Measurements from ENCODE around the gene NADK.
"Not testable (repeated sequence)": the region's sequence is repeated elsewhere in the genome, so short reads cannot be mapped to it uniquely, and the experiment has no call there.

The NADK gene

DNA sequence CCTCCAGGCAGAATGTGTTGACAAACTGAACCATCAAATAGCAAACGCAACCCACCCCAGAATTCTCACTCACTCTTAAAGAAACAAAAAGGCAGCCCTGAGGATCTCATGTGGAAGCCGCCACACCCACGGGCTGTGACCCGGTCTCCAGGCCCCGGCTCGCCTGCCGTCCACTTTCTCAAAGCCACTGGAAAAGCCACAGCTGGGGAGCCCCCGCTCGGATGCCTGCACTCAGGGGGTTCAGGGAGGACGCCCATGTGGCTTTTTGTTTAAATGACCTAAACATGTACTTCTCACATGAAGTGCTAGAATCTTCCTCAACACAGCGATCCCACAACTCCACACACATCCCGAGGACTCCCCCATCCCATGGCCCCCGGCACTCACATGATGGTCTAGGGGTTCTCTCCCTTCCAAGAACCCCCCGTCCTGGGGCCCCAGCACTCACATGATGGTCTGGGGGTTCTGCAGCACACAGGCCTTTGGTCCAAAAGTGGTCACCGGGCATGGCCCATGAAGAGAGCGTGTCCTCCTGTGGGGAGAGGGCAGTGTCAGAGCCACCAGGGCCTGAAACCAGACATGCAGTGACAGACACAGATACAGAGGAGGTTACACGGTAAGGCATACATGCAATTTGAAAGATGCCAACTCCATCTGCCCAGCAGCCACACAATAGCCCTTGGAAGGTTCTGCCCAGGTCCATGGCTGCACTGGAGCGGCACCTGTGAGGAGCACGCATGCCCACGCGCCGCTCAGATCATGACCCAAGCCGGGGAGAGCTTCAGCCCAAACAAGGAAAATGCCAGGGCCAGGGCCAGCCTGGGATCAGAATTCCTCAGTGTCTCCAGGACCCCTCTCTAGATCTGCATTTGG, 16.5 kb downstream of the NADK start:
- DNase-seq = no peak

DNA sequence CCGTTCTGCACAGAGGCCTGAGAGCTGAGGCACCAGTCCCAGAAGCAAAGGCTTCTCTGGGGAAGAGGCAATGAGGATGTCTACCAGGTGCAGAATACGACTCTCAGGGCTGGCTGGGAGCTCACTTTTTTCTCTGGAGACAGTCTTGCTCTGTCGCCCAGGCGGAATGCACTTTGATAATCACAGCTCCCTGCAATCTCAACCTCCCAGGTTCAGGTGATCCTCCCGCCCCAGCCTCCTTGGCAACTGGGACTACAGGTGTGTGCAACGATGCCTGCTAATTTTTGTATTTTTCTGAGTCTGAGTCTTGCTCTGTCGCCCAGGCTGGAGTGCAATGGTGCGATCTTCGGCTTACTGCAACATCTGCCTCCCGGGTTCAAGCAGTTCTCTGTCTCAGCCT, 17.6 kb downstream of the NADK start:
- no peak for DNase-seq

DNA sequence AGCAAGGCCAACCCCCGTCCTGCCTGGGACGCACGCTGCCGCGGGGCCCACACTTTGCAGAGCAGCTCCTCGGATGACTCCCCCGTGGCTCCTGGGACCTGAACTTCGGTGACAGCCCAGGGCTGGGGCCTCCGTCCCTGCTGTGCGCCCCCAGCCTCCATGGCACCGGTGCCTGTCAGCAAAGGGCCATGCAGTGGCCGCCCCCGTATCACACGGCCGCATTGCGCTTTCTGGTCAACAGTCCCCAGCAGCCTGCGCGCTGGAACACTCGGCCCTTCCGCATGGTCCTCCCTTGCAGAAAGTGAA, 18.0 kb downstream of the NADK start:
- DNase-seq = no peak

DNA sequence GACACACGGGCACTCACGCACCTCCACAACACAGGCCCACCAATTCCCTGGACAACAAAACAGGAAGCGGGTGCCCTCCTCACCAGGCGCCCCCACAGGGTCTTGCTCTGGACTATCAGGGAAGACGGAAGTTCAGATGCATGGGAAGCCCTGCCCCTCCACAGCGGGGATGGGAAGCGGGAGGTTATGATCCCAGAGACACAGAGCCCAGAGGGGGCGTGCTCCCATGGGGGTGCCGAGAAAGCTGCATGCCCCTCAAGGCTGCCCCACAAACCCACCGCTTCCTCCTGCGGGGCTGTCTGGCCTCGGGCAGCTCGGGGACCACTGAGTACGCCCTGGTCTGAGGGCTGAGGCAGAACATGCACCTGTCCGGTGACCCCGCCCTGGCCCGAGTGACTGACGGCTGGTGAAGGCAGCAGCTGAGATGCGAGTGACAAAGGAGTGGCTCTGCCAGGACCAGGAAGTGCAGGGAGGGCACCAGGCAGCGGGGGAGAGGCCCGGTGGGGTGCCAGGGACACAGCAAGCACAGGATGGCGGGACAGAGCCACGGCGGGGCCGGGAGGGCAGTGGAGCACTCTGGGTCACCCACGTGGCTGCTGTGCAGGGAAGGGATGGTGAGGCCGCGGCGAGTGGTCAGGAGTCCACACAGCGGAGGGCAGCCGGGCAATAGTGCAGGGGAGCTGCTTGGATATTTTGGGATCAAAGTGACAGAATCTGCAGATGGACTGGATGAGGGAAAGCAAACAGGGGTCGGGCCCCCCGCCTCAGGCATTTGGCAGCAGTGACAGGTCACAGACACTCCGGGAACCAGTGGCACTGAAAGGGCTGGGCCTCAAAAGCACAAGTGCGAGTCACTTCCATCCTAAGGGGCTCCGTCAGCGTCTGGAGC, 18.6 kb downstream of the NADK start:
- DNase-seq = no peak

DNA sequence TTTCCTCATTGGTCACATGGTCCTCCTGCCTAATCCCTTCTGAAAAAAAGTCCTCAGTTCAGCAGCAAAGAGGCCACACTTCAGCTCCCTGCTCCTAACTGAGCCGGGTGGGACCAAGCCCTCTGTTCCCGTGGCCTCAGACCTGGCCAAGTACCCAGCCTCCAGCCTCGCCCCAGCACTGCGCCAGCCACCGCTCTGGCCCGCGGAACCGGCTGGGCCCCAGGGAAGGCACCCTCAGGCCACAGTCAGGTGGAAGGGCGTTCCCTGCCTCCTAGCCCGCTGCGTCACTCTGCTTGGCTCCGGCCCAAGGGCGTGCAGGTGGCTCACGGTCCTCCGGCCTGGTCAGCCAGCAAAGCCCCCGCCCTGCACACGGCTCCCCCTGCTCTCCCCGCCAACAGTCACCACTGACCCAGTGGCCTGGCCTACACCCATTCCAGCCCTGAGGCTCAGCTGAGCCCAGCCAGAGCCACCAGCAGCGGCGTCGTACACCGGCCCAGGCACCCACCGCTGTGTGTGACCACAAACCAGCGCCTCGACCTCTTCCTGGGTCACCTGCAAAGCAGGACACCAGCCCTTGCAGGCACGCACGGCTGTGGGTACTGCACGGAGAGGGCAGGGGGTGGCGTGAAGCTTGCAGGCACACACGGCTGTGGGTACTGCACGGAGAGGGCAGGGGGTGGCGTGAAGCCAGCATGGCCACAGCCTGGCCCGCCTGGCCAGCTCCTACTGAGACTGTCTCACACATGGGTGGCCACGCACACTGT, 19.4 kb downstream of the NADK start:
- no peak for DNase-seq

DNA sequence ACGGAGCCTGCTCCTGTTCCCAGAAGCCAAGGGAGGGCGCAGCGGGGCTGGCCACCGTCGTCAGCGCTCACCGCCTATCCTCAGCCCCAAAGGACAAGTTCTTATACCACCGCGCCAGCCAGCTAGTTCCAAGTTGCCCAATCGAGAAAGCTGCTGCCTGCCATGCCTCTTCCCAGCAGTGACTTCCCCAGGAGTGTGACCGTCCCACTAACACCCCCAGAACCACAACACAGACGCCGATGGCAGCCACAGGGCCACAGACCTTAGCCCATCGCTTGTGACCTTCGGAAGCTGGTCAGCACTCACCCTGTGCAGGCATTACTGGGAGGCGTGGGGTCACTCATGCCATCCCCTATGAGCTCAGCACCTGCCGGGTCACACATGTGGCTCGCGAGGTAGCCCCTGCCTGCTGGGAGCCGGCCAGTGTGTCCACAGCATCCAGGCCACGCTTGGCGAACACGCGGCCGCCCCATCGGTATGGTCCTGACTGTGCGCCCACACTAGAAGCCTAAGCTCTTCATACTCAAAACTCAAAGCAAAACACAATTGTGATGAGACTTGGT, 20.1 kb downstream of the NADK start:
- DNase-seq = no peak

DNA sequence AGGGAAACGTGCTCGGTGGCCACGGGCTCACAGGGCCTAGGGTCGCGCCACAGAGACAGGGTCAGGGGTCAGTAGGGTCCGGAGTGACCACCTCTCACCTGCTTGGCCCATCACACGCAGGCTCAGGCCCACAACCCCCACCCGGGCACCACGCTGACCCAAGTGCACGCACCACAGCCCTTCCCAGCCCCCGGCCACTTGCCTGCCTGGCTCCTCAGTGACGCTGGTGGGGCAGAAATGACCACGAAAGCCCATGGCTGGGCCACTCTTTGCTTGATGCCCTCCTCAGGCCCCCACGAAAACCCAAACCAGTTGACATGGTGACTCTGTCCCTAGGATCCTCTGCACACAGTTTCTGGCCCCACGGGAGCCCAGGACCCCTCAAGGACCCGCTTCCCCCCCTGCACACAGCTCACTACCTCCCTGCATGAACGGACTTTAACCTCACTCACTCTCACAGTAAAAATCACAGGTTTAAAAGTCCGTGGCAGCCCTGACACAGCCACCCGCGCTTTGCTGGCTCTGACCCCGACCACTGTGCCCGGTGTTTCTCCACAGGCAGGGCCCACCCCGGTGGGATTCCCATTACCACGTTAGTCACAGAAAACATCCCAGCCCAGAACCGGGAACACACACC, 20.7 kb downstream of the NADK start:
- DNase-seq = no peak

DNA sequence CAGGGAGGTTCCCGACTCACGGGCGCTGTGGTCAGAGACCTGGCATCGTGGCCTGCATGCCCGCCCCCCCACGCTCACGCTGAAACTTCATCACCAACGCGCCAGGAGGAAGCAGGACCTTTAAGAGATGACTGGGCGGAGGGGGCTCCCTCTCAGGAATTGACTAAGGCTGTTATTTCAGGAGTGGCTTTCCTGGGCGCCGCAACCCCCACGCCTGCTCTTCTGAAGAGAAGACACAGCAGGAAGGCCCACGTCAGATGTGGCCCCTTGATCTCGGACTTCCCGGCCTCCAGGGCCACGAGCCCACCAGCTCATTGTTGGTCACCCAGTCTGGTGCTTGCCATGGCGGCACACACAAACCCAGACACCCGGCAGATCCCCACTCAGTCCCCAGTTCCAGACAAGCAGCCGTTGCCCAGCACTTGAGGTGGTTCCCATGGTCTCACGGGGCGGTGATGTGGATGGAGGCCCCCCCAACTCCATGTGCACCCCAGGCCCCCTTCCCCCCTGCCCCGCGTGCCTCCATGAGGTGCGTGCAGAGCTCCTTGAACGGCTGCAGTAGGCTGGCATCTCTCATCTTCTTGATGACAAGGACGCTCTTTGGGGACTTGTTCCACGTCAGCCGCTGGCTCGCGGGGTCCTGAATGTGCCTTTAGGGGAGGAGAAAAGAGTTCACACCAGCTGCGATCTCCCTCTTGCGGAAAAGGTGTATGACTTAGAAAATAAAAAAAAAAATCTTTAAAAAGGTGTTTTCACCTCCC, 21.4 kb downstream of the NADK start:
- DNase-seq = no peak

DNA sequence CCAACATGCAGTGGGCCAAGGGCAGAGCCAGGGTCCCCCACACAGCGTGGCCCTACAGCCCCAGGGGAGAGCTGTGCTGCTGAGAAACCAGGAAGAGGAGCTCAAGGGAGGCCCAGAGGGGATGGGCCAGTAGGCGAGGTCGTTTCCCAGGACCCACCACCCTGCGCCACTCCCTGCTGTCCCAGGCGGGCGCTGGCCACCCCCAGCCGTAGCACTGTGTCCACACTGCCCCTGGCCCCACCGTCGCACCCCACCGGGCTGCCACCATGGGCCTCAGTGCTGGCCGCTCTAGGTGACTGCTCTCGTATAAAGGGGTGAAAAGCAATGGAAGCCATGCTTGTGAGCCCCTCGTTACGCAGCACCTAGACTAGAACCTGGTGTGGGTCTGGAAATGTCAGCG, 22.4 kb downstream of the NADK start:
- DNase-seq = no peak

DNA sequence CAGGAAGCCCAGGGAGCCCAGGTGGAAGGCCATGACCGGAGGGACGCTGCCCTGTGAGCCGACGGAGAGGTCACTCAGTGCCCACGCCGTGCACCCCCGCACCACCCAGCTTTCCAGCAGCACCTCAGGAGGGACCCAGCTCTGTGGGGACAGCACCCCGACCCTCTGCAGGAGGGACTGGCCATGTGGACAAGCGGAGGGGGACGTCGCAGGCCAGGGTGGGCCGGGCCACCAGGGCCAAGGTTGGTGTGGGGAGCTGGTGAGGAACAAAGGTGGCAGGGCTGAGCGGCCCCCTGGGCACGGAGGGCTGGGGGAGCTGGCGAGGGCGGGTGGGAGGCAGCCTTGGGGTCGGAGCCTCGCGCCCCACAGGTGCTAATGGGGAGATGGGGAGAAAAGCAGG, 22.8 kb downstream of the NADK start:
- DNase-seq = no peak

DNA sequence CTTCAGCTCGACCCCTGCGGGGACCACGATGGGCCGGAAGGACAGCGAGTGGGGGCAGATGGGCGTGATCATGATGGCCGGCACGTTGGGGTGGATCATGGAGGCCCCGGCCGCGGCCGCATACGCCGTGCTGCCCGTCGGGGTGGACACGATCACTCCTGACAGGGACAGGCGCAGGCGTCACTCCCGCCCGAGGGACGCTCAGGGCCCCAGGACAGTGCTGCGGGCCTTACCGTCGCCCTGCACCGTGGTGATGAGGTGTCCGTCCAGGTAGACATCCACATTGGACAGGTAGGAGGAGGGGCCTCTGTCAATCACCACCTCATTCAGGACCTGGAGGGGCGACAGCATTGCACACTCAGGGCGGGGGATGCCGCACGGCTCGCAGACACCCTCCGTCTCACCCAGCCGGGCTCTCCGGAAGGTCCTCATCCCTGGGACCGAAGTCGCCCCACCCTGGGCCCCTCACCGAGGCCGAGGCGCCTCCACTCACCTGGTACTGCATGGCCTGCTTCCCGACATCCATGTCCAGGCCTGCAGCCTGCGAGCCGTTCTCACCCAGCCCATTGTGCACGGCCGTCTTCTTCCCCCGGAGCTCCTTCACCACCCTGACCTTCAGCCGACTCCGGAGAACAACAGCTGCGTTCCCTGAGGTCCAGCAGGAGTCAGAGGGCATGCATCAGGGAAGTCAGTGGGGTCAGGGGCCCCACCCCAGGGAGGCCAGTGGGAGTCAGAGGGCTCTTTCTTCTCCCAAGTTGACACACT, 24.0 kb downstream of the NADK start:
- DNase-seq = no peak

DNA sequence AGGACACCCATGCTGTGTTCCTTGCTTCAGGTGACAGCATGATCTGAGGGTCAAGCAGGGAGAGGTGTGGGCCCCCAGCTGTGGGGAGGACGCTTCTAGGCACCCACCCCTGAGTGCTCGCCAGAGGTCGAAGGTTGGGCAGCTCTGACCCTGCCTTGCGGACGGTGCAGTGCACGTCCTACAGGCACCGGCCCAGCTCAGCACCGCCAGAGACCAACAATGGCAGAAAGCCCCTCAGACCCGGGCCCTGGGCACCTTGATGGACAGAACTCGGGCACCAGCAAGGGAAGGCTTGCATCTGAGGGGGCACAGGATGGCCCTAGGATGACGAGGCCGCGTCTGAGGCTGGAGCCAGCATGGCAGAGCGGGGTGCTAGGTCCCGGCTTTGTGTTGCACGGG, 24.7 kb downstream of the NADK start:
- DNase-seq = no peak

DNA sequence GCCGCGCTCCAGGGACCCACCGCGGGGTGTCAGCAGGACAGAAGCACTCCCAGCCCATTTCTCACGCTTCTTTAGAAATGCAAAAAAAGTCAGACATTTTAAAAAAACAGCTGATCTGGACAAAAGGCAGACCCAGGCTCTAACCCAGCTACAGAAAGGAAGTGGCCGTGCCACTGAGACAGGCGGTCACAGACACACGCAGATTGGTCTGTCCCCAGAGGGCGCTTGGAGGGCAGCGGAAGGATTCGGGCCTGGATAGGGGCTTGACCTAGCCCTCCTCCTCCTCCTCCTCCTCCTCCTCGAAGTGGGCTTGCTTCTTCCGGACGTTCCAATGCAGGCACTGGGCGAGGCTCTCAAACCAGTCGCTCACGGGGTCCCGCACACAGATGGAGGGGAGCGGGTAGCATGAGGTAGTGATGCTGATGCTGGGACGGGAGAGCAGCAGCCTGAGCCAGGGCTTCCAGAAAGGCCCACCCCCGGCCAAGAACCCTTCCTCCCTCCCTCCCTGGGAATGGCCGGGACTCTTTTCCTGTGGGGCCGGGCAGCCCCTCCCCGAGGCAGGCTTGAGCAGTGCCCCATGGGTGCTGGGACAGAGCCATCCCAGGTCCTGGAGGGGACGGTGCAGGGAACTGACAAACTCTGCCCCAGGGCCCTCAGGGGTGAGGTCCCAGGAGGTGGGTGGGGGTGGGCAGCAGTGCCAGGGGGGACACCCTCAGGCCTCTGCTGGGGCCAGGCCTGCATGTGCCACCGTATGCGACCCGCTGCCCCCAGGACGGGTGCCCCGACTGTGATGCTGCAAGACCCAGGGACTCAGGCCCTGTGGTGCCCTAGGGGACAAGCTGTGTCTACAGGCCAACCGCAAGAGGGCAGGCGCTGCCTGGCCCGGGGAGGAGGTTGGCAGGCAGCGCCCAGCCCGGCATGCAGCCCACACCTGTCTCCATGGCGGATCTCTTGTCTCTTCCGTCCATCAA, 25.3 kb downstream of the NADK start:
- DNase-seq = no peak

DNA sequence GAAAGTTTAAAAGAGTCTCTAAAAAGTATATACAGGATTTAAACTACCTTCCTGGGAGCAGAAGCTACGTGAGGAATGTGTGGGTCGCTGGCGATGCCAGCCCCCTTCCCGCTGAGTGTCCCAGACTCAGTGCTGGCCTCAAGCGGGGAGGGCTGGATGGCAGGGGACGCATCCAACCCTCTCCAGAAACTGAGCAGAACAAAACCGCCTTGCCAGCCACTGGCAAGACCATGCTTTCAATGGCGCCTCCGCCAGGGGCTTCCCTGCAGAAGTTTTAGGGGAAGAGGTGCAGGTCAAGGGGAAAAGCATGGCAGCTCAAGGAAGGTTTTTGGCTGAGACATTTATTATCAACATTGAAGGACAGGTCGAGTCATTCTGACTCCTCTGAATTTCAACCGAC, 26.1 kb downstream of the NADK start:
- DNase-seq = no peak

DNA sequence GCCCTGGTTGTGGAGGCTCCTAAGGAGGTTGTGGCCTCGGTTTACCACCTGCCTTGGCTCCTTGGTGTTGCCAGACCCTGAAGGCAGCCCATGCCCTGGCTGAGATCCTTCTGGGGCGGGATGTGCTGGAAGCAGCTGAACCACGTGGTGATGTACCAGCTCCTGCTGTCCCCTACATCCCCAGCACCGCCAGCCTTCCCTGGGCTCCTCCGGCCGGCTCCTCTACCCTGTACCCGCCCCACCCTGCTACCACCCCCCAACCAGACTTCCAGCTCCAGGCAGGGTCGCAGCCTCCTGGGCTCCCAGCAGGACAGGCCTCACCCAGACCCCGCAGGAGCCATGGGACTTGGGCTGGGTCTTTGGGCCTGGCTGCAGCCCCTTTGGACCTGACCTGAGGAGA, 28.3 kb downstream of the NADK start:
- not testable (repeated sequence) for DNase-seq

DNA sequence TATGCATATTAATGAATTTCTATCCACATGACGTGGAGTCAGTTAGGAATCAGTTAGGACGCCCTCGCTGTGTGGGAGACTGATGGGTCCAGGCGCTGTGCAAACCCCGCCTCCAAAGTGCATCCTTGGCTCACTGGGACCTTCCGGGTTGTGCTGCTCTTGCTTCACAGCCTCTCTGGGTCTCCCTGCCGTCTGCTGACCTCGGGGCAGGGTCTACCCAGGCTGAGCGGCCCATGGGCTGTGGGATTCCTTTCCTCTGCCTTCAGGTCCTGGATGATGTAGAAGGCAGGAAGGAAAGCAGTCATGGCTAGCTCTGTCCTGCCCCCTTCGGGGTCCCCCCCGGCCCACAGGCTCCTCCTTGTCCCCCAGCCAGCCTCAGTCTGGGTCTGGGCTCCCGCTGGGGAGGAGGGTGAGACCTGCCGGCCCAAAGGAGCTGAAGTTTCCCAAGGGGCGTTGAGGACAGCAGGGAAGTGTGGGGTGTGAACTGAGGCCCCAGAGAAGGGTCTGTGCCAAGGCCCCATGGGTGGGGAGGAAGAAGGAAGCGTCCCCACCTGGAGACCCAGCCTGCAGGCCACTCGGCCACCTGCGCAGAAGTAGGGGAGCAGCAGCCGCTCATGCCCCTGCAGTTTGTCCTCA, 29.5 kb downstream of the NADK start:
- no peak for DNase-seq

DNA sequence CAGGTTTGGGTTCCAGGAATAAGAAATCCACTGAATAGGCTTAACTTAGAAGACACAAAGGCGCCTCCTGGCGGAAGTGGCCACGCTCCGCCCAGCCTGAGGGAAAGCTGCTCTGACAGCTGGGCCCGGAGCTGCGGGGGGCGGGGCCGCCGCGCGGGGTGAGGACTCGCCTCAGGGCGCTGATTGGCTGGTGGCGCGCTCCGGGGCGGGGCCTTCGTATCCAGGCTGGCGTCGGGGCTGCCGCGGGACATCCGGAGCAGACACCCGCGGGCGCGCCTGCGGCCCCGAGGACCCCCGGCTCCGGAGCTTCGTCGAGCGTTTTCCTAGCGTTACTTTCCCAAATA, 31.7 kb downstream of the NADK start:
- not testable (repeated sequence) for DNase-seq

DNA sequence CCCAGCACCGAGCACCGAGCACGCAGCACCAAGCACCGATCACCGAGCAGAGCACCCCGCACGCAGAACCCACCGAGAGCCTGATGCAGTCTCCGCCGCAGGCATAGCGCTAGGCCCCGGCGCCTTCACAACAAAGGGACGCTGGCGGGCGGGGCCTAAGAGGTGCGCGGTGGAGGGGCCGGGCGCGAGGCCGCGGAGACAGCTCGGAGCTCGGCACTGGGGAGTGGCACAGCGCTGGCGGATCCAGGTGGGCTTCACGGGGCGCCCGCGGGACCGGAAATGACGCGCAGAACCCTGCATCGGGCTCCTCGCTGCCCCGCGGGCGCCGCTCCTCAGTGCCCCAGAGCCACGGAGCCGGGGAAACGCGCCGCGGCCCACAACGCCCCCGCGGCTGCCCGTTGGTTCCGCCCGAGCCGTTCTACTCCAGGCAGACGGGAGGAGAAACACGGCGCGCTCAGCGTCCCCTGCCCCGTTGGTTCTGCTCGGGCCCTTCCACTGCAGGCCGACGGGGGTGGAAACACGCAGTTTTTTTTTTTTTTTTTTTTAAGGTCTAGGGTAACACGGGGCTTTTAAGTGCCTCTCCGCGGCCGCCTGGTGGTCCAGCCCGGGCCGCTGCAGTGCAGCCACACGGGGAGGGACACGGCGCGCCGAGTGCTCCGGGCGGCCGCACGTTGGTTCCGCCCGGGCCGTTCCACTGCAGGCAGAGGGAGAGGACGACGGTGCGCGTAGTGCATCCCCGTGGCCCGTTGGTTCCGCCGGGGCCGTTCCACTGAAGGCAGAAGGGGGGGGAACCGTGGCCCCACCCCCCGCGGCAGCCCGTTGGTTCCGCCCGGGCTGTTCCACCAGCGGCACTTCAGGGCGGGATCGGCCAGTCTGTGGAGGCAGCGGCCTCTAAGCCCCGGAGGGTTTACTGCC, 32.4 kb downstream of the NADK start:
- peak; percentile 83 for DNase-seq
